HG02852 (cell line): ENCODE results near the gene GBF1.
"Not testable (repeated sequence)": the region's sequence is repeated elsewhere in the genome, so short reads cannot be mapped to it uniquely, and the experiment has no call there.

Experiments used
- ATAC-seq: cut with Tn5 transposase; IDR thresholded peaks from one replicate; pipeline ENCODE4 v1.9.1; 2021; ENCODE audit warnings: mild to moderate bottlenecking, moderate library complexity; ENCODE audit not compliant: unreplicated experiment

Gene GBF1, protein sequence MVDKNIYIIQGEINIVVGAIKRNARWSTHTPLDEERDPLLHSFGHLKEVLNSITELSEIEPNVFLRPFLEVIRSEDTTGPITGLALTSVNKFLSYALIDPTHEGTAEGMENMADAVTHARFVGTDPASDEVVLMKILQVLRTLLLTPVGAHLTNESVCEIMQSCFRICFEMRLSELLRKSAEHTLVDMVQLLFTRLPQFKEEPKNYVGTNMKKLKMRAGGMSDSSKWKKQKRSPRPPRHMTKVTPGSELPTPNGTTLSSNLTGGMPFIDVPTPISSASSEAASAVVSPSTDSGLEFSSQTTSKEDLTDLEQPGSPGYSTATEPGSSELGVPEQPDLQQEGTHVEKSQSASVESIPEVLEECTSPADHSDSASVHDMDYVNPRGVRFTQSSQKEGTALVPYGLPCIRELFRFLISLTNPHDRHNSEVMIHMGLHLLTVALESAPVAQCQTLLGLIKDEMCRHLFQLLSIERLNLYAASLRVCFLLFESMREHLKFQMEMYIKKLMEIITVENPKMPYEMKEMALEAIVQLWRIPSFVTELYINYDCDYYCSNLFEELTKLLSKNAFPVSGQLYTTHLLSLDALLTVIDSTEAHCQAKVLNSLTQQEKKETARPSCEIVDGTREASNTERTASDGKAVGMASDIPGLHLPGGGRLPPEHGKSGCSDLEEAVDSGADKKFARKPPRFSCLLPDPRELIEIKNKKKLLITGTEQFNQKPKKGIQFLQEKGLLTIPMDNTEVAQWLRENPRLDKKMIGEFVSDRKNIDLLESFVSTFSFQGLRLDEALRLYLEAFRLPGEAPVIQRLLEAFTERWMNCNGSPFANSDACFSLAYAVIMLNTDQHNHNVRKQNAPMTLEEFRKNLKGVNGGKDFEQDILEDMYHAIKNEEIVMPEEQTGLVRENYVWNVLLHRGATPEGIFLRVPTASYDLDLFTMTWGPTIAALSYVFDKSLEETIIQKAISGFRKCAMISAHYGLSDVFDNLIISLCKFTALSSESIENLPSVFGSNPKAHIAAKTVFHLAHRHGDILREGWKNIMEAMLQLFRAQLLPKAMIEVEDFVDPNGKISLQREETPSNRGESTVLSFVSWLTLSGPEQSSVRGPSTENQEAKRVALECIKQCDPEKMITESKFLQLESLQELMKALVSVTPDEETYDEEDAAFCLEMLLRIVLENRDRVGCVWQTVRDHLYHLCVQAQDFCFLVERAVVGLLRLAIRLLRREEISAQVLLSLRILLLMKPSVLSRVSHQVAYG (N-terminal part only)

DNA sequence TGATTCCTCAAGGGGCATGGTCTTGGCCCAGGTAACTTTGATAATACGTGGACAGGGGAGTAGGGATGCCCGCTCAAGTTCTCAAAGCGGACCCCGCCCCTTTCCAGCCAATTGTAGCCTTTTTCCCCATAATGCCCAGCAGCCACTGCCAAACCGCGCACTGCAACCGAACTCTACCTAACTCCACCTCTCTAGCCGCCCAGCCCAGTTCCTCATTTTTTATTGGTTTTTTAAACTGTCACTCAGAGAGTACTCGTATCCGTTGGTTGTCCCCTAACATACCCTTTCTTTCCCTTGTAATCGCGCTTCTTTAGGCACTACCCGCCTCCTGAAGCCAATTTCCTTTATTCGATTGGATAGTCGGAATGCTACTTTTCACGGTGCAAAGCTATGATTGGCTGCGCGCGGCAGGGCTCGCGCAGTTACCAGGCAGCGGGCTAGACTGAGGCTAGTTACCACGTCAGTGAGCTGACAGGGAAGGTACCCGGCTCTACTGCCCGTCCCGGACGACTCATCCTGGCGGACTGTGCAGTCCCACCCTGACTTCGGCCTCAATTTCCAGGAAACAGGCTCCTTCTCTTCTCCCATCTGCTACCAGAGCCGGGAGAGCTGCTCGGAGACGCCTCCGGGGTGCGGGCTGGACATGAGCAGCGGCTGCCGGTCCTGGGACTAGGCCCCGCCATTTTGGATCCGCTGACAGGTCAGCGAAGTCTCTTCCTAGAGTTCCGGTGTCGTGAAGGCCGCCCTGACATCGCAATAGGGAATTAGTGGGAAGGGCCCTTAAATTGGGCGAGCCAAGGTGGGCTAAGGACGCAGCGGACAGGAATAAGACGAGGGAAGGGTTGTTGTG, at the start of gene GBF1:
Gene GBF1 (plus strand): TSS at position 451 of the 850 bp plus-strand sequence. CDS start 13,407 bp downstream, outside the sequence.
- ATAC-seq: peak; percentile 87

DNA sequence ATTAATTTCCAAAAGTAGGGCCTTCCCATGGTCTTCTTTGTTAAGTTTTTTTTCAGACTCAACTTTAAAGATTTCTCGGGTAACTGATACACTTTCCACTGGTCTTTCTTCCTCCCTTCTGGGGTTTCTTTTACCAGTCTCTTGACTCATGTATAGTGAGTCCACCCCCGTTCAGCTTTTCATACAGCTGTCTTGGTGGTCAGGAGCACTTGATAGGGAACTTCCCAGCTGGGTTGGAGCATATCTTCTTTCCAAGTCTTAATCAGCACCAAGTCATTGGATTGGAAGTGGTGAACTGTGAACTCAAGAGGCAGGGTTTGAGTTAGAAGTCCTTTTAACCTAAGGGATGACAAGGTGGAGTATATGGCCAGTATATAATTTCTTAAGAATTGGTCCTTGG, 48.4 kb upstream of the GBF1 start:
- ATAC-seq: no peak

DNA sequence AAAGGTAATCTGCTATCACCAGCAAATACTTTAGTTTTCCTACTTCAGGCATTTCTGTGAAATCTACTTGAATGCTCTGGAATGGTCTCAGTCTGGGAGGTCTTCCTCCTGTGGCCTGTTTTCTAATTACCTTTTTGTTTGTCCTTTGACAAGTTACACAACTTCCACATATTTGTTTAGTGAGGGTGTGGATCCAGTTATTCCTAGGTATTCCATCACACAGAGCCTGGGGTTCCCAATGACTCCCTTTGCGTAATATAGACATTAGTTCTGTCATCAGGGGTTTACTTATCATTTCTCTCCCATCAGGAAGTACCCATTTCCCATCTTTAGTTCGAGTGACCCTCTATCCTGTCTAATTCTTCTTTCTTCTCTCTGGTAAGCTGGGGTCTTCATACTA, 47.3 kb upstream of the GBF1 start:
- ATAC-seq: no peak

DNA sequence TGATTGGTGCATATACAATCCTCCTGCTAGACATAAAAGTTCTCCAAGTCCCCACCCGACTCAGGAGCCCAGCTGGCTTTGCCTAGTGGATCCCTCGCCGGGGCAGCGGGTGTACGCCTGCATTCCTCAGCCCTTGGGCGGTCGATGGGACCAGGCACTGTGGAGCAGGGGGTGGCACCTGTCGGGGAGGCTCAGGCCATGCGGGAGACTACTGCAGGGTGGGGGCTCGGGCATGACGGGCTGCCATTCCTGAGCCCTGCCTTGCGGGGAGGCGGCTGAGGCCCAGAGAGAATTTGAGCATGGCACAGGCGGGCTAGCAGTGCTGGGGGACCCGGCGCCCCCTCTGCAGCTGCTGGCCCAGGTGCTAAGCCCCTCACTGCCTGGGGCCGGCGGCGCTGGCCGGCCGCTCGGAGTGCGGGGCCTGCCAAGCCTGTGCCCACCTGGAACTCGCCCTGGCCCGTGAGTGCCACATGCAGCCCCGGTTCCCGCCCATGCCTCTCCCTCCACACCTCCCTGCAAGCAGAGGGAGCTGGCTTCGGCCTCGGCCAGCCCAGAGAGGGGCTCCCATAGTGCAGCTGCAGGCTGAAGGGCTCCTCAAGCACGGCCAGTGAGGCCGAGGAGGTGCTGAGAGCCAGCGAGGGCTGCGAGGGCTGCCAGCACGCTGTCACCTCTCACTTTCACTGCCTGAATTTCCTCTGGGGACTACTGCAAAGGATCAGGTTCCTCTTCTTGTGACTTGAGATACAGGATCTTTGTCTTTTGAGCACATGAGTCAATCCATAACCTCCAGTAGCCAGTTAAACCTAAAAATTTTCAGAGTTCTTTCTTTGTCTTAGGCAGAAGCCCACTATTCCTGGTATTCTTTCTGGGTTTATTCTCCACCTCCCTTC, 44.3 kb upstream of the GBF1 start:
- ATAC-seq: no peak

DNA sequence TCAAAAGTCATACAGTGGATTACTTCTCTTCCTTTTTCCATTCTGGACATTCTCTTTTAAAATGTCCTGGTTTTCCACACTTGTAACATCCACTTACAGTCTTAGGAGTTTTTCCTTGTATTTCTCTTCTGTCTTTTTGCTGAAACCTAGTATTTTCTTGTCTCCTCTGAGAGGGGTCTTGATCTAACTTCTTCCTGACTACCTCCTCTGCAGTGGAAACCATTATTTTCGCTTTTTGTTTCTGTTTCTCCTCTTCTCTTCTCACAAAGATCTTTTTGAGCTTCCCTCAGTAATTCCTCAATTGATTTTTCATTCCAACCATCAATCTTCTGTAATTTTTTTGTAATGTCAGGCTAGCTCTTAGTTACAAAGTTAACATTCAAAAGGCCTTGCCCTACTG, 42.9 kb upstream of the GBF1 start:
- ATAC-seq: no peak

DNA sequence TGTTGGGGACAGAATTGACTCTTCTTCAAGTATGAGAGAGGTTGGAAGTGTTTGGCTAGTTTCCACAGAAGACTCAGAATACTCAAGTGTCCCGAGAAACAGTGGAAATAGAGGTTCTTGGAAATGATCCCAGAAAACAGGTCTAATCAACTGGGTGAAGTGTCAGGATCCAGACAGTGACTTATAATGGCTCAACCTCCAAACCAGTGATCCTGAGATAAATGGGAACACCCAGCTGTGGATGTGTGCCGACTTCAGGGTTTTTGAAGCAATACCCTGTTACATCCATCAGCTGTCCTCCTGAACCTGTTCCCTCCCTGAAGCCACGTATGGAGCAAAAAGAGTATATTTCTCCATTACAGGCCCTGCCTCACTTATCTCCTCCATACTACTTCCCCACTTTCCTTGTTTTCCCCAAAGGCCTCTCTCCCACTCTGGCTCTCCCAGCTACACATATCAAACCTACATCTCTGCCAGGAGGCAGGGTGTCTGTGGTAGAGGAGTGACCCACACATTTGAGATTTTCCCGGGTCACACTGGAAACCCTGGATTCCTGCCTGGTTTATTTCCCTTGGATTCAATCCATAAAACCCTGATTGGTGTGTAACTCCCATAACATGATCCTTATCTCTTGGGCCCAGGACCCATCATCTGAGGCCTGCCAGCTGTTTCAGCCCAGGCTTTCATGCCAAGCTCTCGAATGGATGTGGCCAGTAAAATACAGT, 36.9 kb upstream of the GBF1 start:
- ATAC-seq: no peak

DNA sequence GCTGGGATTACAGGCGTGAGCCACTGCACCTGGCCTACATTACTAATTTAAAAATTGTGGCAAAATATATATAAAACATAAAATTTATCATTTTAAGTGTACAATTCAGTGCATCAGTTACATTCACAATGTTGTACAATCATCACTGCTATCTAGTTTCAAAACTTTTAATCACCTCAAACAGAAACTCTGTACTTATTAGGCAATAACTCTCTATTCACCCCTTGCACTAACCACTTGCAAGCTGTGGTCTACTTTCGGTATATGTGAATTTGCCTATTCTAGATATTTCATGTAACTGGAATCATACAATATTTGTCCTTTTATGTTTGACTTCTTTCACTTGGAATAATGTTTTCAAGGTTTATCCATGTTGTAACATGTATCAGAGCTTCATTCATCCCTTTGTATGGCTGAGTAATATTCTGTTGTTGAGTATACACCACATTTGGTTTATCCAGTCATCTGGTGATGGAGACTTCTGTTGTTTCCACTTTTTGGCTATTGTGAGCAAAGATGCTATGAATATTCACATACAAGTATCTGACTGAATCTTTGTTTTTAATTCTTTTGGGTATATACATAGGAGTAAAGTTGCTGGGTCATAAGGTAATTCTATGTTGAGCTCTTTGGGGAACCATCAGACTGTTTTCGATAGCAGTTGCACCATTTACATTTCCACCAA, 33.6 kb upstream of the GBF1 start:
- no peak for ATAC-seq

DNA sequence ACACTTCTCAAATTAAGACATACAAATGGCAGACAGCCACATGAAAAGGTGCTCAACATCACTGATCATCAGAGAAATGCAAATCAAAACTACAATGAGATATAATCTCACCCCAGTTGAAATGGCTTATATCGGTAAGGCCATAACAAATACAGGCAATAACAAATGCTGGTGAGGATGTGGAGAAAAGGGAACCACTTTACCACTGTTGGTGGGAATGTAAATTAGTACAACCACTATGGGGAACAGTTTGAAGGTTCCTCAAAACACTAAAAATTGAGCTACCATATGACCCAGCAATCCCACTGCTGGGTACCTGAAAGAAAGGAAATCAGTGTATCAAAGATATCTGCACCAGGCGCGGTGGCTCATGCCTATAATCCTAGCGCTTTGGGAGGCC, 31.7 kb upstream of the GBF1 start:
- not testable (repeated sequence) for ATAC-seq

DNA sequence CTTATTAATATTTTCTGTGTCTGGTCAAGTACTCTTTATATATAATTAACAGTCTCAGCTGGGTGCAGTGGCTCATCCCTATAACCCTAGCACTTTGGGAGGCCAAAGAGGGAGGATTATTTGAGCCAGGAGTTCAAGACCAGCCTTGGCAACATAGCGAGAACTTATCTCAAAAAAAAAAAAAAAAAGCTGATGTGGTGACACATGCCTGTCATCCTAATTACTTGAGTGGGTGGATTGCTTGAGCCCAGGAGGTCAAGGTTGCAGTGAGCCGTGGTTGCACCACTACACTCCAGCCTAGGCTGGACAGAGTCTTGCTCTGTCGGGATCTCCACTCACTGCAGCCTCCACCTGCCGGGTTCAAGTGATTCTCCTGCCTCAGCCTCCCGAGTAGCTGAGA, 26.0 kb upstream of the GBF1 start:
- no peak for ATAC-seq

DNA sequence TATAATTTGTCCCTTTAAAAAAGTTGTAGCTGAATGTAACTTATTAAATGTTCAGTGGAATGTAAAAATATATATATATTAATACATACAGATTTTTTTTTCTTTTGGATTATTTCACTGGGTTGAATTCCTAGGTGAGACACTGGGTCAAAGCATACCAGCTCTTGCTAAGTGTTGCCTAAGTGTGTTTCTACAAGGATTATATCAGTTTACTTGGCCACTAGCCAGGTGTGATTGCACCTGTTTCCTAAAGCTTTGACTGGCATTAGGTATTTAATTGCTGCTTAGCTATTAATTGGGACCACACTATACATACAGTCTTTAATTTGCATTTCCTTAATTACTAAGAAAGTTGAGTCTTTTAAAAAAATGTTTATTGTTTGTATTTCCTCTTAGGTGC, 24.7 kb upstream of the GBF1 start:
- ATAC-seq: no peak

DNA sequence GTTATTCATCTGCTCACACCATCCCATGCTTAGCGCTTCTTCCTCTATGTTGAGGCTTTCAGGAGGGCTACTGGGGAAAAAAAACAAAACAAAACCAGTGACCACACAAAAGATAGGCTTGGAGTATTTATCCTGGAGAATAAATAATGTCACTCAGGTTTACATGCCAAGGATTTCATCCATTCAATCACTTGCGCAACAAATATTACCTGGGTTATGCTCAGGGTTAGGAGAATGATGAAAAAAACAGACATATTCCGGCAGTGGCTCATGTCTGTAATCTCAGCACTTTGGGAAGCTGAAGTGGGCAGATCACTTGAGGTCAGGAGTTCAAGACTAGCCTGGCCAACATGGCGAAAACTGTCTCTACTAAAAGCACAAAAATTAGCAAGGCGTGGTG, 22.5 kb upstream of the GBF1 start:
- ATAC-seq: no peak

DNA sequence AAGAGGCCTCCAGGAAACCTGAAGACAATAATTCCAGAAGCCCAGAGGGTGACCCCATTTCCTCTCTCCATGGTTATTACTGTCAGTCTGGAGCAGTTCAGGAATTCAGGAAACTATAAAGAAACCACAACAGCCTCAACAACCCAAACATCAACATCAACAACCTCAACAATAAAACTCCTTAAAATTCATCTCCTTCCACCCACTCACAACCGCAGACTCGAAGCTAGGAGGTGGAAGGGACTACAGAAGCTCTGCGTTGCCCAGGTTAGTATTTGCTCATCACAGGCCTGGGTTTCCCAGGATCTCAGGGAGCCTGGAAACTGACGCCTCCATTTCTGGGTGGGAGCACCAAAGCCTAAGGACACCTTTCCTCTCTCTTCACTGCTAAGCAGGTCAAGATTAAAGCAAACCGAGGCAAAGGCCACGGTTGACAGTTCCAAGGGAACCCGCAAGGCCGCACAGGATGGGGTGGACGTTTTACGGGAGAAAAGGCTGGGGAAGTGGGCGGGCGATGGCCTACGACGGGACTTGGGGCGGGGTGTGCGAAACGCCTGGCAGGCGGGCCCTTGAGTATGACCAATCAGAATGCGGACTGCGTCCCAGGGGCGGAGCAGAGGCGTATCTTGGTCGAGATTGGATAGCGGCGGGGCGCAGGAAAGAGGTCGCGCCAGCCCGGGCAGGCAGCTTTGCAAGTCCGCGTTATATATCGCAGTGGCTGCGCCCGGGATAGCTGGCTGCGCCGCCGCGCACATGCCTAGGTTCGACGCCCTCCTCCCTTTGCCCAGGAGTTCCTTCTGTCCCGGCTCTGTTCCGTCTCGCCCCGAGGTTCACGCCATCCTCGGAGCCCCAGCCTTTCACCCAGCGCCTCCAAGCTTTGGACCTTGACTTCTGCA, 19.4 kb upstream of the GBF1 start, which contains the start of gene ELOVL3:
Gene ELOVL3 (plus strand): TSS at position 654 of the 896 bp plus-strand sequence. CDS start 250 bp downstream, outside the sequence.
- ATAC-seq: peak; percentile 94

DNA sequence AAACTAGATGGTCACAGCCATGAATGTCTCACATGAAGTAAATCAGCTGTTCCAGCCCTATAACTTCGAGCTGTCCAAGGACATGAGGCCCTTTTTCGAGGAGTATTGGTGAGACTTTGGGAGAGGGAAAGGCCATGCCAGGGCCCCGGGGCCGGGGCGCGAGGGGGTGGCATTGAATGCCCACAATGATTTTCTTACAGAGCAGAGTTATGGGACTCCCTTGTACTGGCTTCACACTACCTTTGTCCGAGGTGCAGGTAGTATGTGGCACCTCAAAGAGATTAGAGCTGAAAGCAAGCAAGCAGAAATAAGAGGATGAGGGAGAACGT, 18.8 kb upstream of the GBF1 start:
- ATAC-seq: no peak

DNA sequence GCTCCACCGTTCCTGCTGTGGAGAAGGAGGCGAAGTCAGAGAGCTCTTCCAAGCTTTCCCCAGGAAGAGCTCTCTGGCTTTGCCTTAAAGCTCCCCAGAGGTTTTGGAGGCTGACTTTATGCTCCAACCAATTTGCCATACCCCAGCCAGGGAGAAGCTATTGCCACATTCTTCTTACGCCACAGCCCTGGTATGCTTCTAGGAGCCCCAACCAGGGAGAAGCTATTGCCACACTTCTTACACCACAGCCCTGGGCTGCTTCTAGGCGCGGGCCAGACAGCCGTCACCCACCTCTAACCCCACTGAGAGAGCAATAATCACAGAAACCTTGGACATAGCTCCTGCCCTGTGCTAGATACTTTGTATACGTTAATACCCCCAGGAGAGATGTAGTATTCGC, 18.3 kb upstream of the GBF1 start:
- ATAC-seq: no peak

DNA sequence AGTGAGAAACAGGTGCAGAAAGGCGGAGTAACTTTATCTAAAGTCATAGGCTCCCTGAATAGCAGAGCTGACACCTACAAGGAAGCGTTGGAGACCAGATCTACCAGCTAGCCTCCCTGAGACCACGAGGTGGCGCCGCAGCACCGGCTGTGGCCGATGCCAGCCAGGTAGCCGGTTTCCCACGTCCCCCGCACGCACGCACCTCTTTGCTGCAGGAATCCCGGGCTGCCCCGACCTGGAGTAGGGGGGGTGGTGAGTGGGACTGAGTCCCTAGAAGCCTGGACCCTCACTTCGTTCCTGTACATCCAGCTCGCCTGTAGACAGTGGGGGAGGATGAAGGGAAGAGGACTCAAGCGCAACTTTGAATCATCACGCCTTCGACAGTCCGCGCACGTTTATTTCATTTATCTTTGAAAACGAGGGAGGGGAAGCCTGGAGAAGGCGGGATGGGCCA, 15.5 kb upstream of the GBF1 start:
- no peak for ATAC-seq

DNA sequence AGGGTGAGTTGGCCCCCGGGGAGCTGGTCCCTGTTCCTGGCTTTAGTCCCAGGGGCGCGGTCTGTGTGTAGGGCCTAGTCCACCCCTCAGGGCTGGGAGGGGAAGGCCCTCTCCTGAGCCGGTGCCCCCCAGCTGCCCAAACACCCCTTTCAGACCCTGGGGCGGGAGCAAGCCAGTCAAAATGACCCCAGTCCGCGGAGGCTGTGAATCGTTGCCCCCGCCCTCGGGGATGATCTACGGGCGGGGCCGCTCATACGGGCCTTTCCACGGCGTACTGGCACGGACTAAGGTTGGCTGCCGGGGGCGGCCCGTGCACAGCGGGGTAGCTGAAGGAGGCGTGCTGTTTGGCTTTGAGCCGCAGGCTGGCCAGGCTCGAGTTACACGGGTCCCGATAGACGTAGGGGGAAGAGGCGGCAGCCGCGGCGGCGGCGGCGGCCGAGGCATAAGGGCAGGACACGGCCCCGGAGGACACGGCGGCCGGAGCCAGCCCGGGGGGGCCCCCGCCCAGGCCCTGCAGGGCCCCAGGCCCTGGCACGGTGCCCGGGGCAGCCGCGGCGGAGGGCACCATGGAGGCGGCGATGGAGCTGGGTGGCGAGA, 15.0 kb upstream of the GBF1 start:
- no peak for ATAC-seq
